ENCODE measurements around the gene ORAI2.

The ORAI2 gene

GRCh38 chr7:102417105-102417504 lies 16.3 kb upstream of the ORAI2 start:
- CTCF ChIA-PET: interaction anchor here (0.6 to 63.4 kb wide), 3 partner anchors 2 to 293 kb away, joined by 3 to 1488 read pairs (median 1488); partner anchors contain the start of genes ALKBH4, LRWD1, ORAI2 and PRKRIP1
- peak overlapping the region in 1 of 2 experiments; percentile 12 for H3K27ac ChIP-seq (ENCODE audit: insufficient read depth in 1 of 2, low read depth in 1 of 2, low read length in 2 of 2, poor library complexity in 1 of 2, severe bottlenecking in 2 of 2)

GRCh38 chr7:102418592-102418991 lies 14.8 kb upstream of the ORAI2 start:
- WGBS (ENCODE audit: insufficient coverage): 97% methylated on average over 5 of the region's 5 CpGs
- no peak for DNase-seq
- POLR2A ChIA-PET: no interaction called here
- peak overlapping the region in 1 of 2 experiments; percentile 82 for H3K27ac ChIP-seq (ENCODE audit: insufficient read depth in 1 of 2, low read depth in 1 of 2, low read length in 2 of 2, poor library complexity in 1 of 2, severe bottlenecking in 2 of 2)
- CTCF ChIA-PET: interaction anchor here (56.5 to 63.4 kb wide), 2 partner anchors 0 to 24 kb away, joined by 1488 read pairs; partner anchors contain the start of genes ALKBH4, LRWD1, ORAI2 and PRKRIP1
- no peak overlapping the region for H3K4me3 ChIP-seq (ENCODE audit: control insufficient read depth in 1 of 7, extremely low read depth in 1 of 7, insufficient read depth in 4 of 7, low read depth in 2 of 7, low read length in 6 of 7)
- H3K27me3 ChIP-seq (replicated peaks in 2 of 5; ENCODE audit: control insufficient read depth in 4 of 5, insufficient read depth in 5 of 5, low read length in 4 of 5): no peaks in the 10 kb centered on the region
- H3K9me3 ChIP-seq (ENCODE audit: control extremely low read depth in 1 of 5, control insufficient read depth in 4 of 5, insufficient read depth in 2 of 5, low read depth in 1 of 5, low read length in 4 of 5): no peaks in the 10 kb centered on the region
- H3K4me1 ChIP-seq (ENCODE audit: control extremely low read depth in 1 of 4, control insufficient read depth in 4 of 4, insufficient read depth in 4 of 4, low read length in 3 of 4): peaks cover 14 to 65% (median 42%) of the 10 kb centered on the region in 4 experiments
- peaks cover 3 to 31% (median 8%) of the 10 kb centered on the region in 4 experiments for H3K36me3 ChIP-seq (ENCODE audit: control insufficient read depth in 4 of 4, insufficient read depth in 4 of 4, low read length in 3 of 4)

More at GRCh38 chr7:102417105-102417504, 16.3 kb upstream of the ORAI2 start:
- peaks cover 14 to 65% (median 44%) of the 10 kb centered on the region in 4 experiments for H3K4me1 ChIP-seq (ENCODE audit: control extremely low read depth in 1 of 4, control insufficient read depth in 4 of 4, insufficient read depth in 4 of 4, low read length in 3 of 4)
- WGBS (ENCODE audit: insufficient coverage): no CpG with 5 or more reads among the region's 3 CpGs
- POLR2A ChIA-PET: no interaction called here
- DNase-seq: no peak
- no peaks in the 10 kb centered on the region for H3K27me3 ChIP-seq (replicated peaks in 2 of 5; ENCODE audit: control insufficient read depth in 4 of 5, insufficient read depth in 5 of 5, low read length in 4 of 5)
- H3K9me3 ChIP-seq (ENCODE audit: control extremely low read depth in 1 of 5, control insufficient read depth in 4 of 5, insufficient read depth in 2 of 5, low read depth in 1 of 5, low read length in 4 of 5): no peaks in the 10 kb centered on the region
- no peak overlapping the region for H3K4me3 ChIP-seq (ENCODE audit: control insufficient read depth in 1 of 7, extremely low read depth in 1 of 7, insufficient read depth in 4 of 7, low read depth in 2 of 7, low read length in 6 of 7)
- H3K36me3 ChIP-seq (ENCODE audit: control insufficient read depth in 4 of 4, insufficient read depth in 4 of 4, low read length in 3 of 4): peaks cover 3 to 40% (median 11%) of the 10 kb centered on the region in 4 experiments

GRCh38 chr7:102421706-102422240 lies 11.6 kb upstream of the ORAI2 start:
- DNase-seq: peak in 2 of 3 donors; percentile 31 to 52
- Histone ChIP-seq H3K27me3 (replicated peaks in 2 of 5; ENCODE audit: control insufficient read depth in 4 of 5, insufficient read depth in 5 of 5, low read length in 4 of 5) (no peaks in the 10 kb centered on the region), H3K9me3 (ENCODE audit: control extremely low read depth in 1 of 5, control insufficient read depth in 4 of 5, insufficient read depth in 2 of 5, low read depth in 1 of 5, low read length in 4 of 5) (no peaks in the 10 kb centered on the region), H3K4me3 (ENCODE audit: control insufficient read depth in 1 of 7, extremely low read depth in 1 of 7, insufficient read depth in 4 of 7, low read depth in 2 of 7, low read length in 6 of 7) (no peak overlapping the region), H3K27ac (ENCODE audit: insufficient read depth in 1 of 2, low read depth in 1 of 2, low read length in 2 of 2, poor library complexity in 1 of 2, severe bottlenecking in 2 of 2) (peak overlapping the region in 1 of 2 experiments; percentile 82), H3K36me3 (ENCODE audit: control insufficient read depth in 4 of 4, insufficient read depth in 4 of 4, low read length in 3 of 4) (peaks cover 3 to 31% (median 8%) of the 10 kb centered on the region in 4 experiments), H3K4me1 (ENCODE audit: control extremely low read depth in 1 of 4, control insufficient read depth in 4 of 4, insufficient read depth in 4 of 4, low read length in 3 of 4) (peaks cover 17 to 84% (median 63%) of the 10 kb centered on the region in 4 experiments)
- CTCF ChIA-PET: interaction anchor here (56.5 to 63.4 kb wide), 2 partner anchors 3 to 21 kb away, joined by 1488 read pairs; partner anchors contain the start of genes ALKBH4, LRWD1, ORAI2 and PRKRIP1
- POLR2A ChIA-PET: interaction anchor here (0.6 to 1.1 kb wide), 3 partner anchors 9 to 1594 kb away, joined by 4 to 7 read pairs (median 5); no protein-coding TSS in a partner anchor
- whole genome bisulfite sequencing (ENCODE audit: insufficient coverage): 87% methylated on average over 3 of the region's 10 CpGs

GRCh38 chr7:102424129-102424551 lies 9.2 kb upstream of the ORAI2 start:
- Histone ChIP-seq H3K27ac (ENCODE audit: insufficient read depth in 1 of 2, low read depth in 1 of 2, low read length in 2 of 2, poor library complexity in 1 of 2, severe bottlenecking in 2 of 2) (peak overlapping the region; percentile 98), H3K4me3 (ENCODE audit: control insufficient read depth in 1 of 7, extremely low read depth in 1 of 7, insufficient read depth in 4 of 7, low read depth in 2 of 7, low read length in 6 of 7) (no peak overlapping the region), H3K36me3 (ENCODE audit: control insufficient read depth in 4 of 4, insufficient read depth in 4 of 4, low read length in 3 of 4) (peaks cover 0 to 22% (median 5%) of the 10 kb centered on the region in 4 experiments), H3K9me3 (ENCODE audit: control extremely low read depth in 1 of 5, control insufficient read depth in 4 of 5, insufficient read depth in 2 of 5, low read depth in 1 of 5, low read length in 4 of 5) (no peaks in the 10 kb centered on the region), H3K4me1 (ENCODE audit: control extremely low read depth in 1 of 4, control insufficient read depth in 4 of 4, insufficient read depth in 4 of 4, low read length in 3 of 4) (peaks cover 21 to 87% (median 78%) of the 10 kb centered on the region in 4 experiments), H3K27me3 (replicated peaks in 2 of 5; ENCODE audit: control insufficient read depth in 4 of 5, insufficient read depth in 5 of 5, low read length in 4 of 5) (no peaks in the 10 kb centered on the region)
- ChIA-PET POLR2A (no interaction called here), CTCF (interaction anchor here (56.5 to 63.4 kb wide), 2 partner anchors 5 to 18 kb away, joined by 1488 read pairs; partner anchors contain the start of genes ALKBH4, LRWD1, ORAI2 and PRKRIP1)
- DNase-seq: no peak
- 91% methylated on average over 10 of the region's 12 CpGs for WGBS (ENCODE audit: insufficient coverage)

GRCh38 chr7:102424787-102425218 lies 8.6 kb upstream of the ORAI2 start:
- POLR2A ChIA-PET: interaction anchor here (1.0 kb wide), 1 partner anchor 12 kb away, joined by 3 read pairs; no protein-coding TSS in a partner anchor

GRCh38 chr7:102425639-102426267 lies 7.6 kb upstream of the ORAI2 start:
- Histone ChIP-seq H3K27me3 (replicated peaks in 2 of 5; ENCODE audit: control insufficient read depth in 4 of 5, insufficient read depth in 5 of 5, low read length in 4 of 5) (no peaks in the 10 kb centered on the region), H3K9me3 (ENCODE audit: control extremely low read depth in 1 of 5, control insufficient read depth in 4 of 5, insufficient read depth in 2 of 5, low read depth in 1 of 5, low read length in 4 of 5) (no peaks in the 10 kb centered on the region), H3K27ac (ENCODE audit: insufficient read depth in 1 of 2, low read depth in 1 of 2, low read length in 2 of 2, poor library complexity in 1 of 2, severe bottlenecking in 2 of 2) (peak overlapping the region; percentile 98), H3K4me1 (ENCODE audit: control extremely low read depth in 1 of 4, control insufficient read depth in 4 of 4, insufficient read depth in 4 of 4, low read length in 3 of 4) (peaks cover 15 to 87% (median 76%) of the 10 kb centered on the region in 4 experiments), H3K36me3 (ENCODE audit: control insufficient read depth in 4 of 4, insufficient read depth in 4 of 4, low read length in 3 of 4) (peaks cover 0 to 20% (median 3%) of the 10 kb centered on the region in 4 experiments), H3K4me3 (ENCODE audit: control insufficient read depth in 1 of 7, extremely low read depth in 1 of 7, insufficient read depth in 4 of 7, low read depth in 2 of 7, low read length in 6 of 7) (peak overlapping the region in 5 of 7 experiments; percentile 31 to 73 (median 46))
- POLR2A ChIA-PET: interaction anchor here (0.7 to 1.0 kb wide), 2 partner anchors 13 to 14 kb away, joined by 3 read pairs; no protein-coding TSS in a partner anchor
- WGBS (ENCODE audit: insufficient coverage): 34% methylated on average over 23 of the region's 25 CpGs
- CTCF ChIA-PET: interaction anchor here (56.5 to 63.4 kb wide), 2 partner anchors 7 to 17 kb away, joined by 1488 read pairs; partner anchors contain the start of genes ALKBH4, LRWD1, ORAI2 and PRKRIP1
- DNase-seq: peak; percentile 81 to 94 (median 93)

More at GRCh38 chr7:102424787-102425218, 8.6 kb upstream of the ORAI2 start:
- no peaks in the 10 kb centered on the region for H3K27me3 ChIP-seq (replicated peaks in 2 of 5; ENCODE audit: control insufficient read depth in 4 of 5, insufficient read depth in 5 of 5, low read length in 4 of 5)
- H3K9me3 ChIP-seq (ENCODE audit: control extremely low read depth in 1 of 5, control insufficient read depth in 4 of 5, insufficient read depth in 2 of 5, low read depth in 1 of 5, low read length in 4 of 5): no peaks in the 10 kb centered on the region
- peaks cover 21 to 87% (median 79%) of the 10 kb centered on the region in 4 experiments for H3K4me1 ChIP-seq (ENCODE audit: control extremely low read depth in 1 of 4, control insufficient read depth in 4 of 4, insufficient read depth in 4 of 4, low read length in 3 of 4)
- peak overlapping the region; percentile 98 for H3K27ac ChIP-seq (ENCODE audit: insufficient read depth in 1 of 2, low read depth in 1 of 2, low read length in 2 of 2, poor library complexity in 1 of 2, severe bottlenecking in 2 of 2)
- no peak for DNase-seq
- peaks cover 0 to 20% (median 3%) of the 10 kb centered on the region in 4 experiments for H3K36me3 ChIP-seq (ENCODE audit: control insufficient read depth in 4 of 4, insufficient read depth in 4 of 4, low read length in 3 of 4)
- H3K4me3 ChIP-seq (ENCODE audit: control insufficient read depth in 1 of 7, extremely low read depth in 1 of 7, insufficient read depth in 4 of 7, low read depth in 2 of 7, low read length in 6 of 7): no peak overlapping the region
- CTCF ChIA-PET: interaction anchor here (56.5 to 63.4 kb wide), 2 partner anchors 6 to 17 kb away, joined by 1488 read pairs; partner anchors contain the start of genes ALKBH4, LRWD1, ORAI2 and PRKRIP1
- WGBS (ENCODE audit: insufficient coverage): 89% methylated on average over 8 of the region's 13 CpGs

All from common myeloid progenitor, CD34-positive (primary cell).